Stimulated activated CD8-positive, alpha-beta memory T cell treated with anti-CD3 and anti-CD28 coated beads, Interleukin-7, amount 100 ng/mL, for 4 hours (primary cell): ENCODE measurements around the gene SUN5.

ENCODE experiments used
- DNase-seq, 2 donors: peaks; one replicate each; pipeline ENCODE4 v3.0.0-alpha.2; 2020; ENCODE audit warnings: low read depth in 2 of 2

Gene SUN5

DNA sequence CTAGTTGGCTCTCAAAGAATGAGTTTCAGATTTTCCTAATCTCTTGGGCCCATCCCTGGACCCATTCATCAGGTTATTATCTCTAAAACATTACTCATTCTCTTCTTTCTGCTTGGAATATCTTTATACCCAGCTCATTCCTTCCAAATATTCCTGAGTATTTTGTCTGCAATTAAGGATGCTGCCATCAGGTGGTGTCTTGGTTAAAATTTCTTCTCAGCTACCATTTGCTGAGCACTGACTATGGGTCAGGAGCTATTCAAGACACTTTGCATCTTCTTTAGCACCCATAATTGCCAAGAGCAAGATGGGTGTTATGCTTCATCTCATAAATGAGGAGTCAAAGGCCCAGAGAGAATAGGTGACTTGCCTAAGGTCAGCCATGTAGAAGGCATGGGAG, 8.4 kb downstream of the SUN5 start:
- no peak for DNase-seq

DNA sequence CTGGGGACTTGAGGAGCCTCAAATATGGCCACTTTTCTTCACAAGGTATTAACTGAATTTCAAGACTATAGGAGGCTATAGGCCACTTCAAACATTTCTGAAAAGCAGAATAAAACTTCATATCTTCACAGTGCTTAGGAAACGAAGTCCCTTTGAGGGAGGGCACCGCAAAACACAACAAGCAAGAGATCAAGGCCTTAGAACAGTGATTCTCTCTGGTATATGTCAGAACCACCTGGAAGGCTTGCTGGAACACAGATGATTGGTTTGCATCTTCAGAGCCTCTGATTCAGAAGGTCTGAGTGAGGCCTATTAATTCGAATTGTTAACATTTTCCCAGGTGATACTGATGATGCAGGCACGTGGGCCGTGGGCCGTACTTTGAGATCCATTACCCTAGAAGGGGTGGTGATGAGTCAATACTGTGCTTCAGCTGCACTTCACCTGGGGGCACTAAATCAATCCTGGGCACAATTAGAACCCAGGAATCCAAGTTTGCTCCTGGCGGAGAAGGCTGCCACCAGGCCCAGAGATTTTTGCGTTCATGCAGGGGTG, 10.7 kb downstream of the SUN5 start:
- peak in 1 of 2 donors; percentile 36 for DNase-seq

DNA sequence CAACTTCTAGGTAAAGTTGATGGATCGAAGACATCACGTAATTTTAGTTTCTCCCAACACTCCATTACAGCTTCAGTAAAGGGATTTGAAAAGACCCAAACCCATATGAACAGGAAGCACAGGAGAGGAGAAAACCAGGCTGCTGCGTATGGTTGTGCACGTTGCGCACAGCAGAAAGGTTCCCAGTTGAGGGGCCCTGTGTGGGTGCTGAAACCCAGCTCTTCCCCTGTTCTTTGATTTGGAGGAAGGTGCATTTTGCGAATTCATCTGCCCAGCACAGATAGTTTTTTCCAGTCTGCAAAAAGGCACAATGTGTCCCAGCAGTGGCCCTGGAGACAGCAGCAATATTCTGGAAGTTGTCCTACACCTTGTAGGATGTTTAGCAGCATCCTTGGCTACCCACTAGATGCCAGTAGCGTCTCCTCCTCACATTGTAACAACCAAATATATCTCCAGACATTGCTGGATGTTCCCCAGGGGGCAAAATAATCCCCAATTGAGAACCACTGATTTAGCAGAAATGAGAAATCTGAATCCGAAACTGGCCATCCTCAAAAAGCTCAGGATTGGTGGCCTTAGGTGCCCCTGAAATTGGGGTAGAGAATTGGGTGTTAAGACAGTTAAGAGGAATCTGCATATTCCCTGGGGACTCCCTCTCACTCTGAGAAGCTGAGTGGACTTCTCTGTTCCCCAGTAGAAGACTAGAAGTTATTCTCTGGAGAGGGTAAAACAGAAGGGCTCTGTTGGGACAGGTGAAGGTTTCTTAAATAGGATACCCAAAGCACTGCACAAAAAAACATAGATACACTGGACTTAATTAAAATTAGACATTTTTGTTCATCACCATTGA, 12.2 kb downstream of the SUN5 start:
- DNase-seq, result no peak

DNA sequence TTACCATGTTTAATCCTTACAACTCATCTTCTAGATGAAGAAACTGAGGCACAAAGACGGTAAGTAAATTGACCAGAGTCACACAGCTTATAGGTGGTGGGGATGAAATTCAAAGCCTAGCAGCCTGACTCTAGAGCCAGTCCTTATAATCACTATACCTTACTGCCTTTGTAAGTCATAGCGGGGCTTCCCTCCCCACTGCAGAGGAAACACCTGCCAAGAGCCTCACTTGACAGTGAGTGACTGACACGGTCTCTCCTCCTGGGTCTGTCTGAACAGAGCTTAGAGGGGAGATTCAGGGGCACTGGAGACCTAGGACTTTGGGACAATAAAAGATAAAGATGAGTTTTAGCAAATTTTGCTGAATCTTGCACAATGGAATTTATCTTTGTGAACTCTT, 12.8 kb downstream of the SUN5 start:
- DNase-seq, result no peak

DNA sequence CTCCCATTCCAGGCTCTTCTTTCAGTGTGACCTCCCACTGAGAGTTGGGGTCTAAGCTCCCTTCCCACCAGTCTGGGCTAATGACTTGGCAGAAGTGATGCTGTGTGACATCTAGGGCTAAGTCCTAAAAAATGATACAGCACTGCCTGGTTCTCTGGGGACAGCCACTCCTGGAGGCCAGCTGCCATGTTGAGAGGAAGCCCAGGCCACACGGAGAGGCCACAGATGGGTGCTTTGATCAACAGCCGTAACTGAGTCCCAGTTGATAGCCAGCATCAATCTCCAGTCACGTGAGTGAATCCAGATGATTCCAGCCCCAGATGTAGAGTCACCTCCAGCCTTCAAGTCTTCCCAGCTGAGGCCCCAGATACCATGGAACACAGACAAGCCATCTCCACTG, 13.8 kb downstream of the SUN5 start:
- no peak for DNase-seq

DNA sequence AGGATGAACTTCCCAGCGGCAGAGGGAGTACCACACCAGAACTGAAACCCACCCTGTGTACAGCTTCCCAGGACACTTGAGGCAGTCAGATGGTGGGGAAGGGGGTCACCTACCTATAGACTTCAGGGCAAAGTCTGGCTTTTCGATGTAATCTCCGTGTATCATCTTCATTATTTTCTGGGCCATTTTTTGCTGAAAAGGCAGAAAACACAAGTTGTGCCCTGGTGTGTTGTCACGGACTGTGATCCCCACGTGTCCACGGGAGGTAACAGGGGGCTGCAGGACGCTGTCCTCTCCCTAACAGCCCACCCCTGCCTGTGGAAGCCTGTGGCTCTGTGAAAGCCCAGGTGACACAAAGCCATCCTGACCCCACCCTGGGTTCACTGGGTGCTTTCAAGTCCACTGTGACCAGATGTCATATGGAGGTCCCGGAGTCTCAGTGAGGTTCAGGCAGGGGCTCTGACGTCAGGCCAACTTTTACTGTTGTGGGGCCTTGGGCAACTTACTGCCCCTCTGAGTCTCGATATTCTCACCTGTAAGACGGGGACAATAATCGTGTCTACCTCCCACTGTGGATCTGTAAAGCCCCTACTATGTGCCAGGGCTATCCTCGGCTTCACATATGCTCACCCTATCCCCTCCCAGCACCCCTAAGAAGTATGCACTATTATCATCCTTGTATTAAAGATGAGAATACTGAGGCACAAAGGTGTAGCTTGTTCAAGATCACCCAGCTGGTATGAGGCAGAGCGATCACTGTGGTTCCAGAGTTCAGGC, 14.5 kb downstream of the SUN5 start:
- DNase-seq, result no peak

DNA sequence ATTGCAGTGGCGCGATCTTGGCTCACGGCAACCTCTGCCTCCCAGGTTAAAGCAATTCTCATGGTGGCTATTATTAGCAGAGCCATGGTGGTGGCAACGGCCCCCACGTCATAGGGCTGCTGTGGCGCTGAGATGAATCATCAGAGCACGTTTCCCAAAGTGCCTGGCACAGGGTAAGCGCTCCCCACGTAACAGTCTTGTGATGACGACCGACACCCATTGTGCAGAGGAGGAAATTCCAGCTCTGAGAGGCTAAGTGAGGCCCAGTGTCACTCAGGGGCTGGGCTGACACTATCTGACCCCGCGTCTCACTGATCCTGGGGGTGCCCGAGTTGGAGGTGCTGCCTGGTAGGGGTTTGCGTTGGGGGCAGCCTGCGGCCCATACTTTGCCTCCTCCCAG, 16.2 kb downstream of the SUN5 start:
- DNase-seq, result no peak

DNA sequence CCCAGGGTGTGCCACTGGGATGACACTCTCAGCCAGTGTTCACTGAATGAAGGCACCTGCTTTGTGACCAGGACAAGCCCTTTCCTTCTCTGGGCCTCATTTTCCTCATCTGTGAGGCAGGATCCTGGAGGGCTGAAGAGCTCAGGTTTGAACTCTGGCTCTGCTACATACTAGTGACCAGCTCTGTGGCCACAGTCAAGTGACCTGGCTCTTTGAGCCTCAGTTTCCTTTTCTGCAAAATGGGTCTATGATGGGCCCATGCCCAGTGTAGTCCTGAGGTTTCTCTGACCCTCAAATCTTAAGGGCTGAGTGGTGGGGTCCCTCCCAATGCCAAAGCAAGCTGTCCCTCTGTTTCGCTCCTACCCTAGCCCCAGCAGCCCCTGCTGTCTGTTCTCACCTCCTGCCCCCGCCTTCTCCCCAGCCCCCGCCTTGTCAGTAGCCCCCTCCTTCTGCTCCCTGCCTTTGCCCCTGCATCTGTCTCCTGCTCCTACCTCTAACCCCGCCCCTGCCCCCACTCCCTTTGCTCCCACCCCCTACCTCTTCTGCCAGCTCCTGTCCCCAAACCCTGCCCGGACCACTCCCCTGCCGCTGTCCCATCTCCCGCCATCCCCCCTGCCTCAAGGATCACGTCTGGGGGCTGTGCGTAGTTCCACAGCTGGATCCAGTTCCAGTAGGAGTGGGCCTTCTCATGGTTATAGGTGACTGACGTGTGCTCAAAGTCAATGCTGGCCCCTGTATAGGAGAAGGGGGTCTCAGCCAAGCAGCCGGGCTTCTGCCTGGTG, 17.0 kb downstream of the SUN5 start:
- no peak for DNase-seq

DNA sequence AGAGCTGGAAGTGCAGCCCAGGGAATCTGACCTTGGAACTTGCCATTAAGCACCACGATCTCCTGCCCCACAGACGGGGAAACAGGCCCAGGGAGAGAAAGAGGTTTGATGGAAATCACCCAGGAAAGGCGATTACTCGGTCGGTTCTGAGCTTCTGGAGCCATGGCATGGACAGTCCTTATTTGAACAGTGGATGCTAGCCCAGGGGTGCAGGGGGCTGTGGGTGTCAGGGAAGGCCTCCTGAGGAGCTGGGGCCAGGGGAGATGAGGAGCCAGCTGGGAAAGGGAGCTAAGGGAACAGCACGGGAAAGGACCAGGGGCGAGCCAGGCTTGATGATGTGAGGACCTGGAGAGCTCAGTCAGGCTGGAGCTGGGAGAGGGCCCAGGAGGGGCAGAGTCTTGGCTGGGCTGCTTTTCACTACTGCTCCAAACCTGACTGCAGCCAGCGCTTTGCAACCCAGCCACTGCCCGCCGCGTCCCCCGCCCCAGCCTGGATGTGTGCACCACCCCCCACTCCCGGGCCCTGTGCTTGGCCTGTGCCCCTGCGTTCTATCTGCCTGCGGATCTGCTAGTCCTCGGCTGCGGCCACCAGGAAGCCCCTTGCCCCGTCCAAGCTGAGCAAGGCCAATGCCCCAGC, 17.8 kb downstream of the SUN5 start:
- DNase-seq, result no peak

DNA sequence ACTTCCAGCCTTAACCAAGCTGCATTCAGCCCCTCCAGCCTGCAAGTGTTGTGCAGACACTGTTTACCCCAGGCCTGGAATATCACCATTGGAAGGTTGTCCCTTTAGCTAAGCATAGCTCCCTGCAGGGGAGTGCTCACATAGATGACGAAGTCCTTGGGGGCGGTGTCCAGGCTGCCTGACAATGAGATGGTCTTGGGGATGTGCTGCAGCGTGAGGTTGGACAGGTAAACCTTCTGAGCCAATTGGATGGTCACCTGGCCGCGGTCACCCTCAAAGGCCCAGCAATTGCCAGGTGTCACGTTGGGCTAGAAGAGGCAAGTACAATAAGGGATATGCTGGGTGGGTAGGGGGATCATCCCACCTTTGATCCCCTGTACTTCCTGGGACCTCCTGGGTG, 18.6 kb downstream of the SUN5 start:
- DNase-seq, result no peak

DNA sequence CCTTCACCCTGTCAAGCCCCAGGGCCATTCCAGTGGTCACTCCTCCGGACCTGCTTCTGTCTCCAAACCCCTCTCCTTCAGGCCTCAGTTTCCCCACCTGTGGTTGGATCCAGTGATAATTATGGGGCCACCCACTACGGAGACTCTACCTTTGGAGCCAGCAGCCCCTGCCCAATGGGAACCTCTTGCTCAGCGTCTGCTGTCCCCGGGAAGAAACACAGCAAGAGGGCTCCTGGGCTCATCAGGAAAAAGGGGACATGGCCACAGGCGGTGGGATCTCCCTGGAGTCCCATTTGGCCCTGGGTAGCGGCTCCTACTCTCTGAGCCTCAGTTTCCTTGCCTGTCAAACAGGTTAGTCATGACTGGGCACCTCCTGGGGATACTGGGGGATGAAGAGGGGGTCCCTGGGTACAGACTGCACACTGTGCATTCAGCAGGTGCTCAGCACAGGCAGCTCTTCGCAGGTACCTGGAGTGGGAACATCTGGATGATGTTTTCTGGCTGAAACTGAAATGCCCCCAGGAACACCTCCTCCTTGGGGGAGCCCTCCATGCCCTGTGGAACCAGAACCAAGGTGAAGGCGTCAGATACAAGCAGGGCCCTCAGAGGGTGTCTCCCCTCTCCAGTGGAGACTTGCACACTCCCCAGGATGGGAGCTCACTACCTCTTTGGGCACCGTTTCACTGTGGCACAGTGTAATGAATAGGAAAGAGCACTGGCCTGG, 19.4 kb downstream of the SUN5 start:
- no peak for DNase-seq

DNA sequence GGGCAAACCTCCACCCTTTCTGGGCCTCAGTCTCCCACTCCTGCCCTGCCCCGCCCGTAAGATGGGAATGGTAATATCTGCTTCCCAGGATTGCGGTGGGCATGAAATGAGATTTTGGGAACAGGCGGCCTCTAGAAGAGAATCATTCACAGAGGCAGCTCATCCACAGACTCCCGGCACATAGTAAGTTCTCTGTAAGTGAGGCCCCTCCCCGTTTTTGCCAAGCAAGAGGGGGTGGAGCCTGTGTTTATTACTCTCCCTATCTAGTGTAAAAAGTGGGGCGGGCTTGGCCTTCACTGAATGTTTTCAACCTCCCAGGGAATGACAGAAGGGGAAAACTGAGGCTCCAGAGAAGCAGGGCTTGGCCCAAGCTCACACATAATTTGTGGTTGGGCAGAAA, 20.0 kb downstream of the SUN5 start:
- no peak for DNase-seq

DNA sequence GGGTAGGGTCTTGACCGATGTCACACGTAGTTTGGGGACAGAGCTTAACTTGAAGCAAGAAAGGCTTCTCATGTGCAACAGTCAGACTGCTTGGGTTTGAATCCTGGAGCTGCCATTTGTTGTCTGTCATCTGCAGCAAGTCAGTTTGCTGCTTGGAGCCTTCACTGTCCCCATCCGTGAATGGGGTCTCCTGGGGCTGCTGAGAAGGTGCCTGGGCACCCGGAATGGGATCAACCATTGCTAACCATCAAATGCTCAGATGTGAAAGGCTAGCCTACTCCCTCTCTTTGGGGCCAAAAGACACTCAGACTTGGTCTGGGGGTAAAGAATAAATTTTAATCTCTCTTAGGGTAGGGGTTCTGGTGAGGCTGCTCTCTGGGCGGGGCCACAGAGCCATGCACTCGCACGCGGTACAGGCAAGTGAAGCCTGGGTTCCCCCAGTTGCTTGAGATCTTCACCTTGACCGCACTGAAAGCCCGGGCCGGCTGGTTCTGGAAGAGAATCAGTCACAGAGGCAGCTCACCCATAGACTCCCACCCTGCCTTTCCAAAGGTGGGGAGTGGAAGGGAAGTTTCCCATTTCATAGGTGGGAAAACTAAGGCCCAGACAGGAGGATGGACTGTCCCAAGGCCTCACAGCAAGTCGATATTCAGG, 20.6 kb downstream of the SUN5 start:
- no peak for DNase-seq

DNA sequence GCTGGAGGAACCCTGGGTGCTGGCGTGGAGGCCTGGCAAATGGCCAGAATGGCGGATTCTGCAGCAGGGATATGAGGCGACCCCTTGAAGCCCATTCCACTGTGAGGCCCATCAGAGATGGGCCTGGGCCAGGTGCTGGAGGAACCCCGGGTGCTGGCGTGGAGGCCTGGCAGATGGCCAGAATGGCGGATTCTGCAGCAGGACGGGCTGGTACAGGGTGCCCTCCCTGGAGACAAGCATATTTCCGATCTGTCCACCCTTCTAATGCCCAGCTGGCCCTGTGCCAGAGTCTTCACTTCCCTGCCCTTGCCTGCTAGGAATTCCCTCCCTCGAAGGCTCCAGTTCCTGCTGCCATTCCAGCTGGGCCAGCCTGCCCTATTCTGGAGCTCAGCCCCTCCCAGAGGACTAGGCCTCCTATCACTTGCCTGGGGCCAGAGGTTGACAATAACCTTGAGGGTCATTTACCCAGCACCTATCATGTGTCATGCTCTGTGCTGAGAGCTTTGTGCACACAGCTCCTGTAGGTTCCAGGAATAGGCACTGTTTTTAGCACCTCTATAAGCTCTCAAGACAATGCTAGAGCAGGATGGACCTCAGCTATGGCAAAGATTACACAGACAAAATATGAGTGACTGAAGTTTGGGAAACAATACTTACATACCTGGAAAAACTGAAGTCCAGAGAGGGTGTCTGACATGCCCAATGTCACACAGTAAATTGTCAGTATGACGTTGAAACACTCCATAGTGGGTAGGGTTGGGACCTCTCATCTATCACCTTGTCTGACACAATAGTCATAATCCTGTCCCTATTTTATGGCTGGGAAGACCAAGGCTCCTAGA, 21.4 kb downstream of the SUN5 start:
- DNase-seq, result no peak

DNA sequence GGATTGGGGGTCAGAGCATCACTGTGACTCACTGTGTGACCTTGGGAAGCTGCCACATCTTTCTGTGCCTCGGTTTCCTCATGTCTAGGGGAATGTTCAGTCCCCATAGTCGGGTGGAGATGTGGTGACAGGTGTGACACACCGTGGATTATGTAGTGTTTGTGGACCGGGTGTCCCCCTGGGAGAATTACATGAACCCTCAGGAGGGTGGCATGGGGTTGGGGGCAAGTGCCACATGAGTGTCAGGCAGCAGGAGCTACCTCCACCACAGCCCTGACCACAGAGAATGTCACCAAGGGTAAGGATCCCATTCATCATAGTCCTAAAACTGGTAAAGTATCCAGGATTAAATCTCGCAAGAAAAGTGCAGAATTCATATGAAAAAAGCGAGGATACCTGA, 23.2 kb downstream of the SUN5 start:
- no peak for DNase-seq

DNA sequence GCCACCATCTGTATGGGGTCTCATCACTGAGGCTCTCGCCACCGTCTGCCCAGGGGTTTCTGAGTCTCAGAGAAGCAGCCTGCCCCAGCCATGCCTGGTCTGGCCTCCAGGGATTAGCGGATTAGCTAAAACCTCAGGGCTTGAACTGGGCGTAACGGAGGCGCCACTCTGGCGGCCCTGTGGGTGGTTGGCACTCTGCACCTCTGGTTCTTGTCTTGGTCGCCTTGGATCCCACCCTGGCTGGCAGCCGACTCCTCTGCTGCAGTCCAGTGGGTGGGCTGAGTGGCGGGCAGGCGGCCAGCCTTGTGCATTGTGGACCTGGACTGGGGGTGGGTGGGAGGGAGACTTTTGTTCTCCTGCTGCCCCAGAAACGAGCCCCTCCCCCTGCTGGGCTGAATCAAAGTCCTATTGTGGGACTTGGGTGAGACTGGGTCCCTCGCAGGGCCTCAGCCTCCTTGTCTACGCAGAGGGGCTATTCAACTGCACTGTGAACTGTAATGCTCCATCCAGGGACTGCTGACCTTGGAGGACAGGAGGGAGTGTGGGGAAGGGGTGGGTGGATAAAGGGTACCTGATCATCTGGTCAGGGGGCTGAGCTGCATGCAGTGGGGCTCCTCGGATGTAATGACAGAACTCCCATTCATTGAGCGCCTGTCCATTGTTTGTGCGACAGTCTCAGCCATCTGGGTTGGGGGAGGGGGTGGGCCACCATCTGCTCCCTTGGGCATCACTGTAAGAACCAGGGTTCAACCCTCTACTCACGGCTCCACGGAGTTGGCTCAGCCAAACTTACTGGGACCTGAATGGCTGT, 23.9 kb downstream of the SUN5 start:
- no peak for DNase-seq

DNA sequence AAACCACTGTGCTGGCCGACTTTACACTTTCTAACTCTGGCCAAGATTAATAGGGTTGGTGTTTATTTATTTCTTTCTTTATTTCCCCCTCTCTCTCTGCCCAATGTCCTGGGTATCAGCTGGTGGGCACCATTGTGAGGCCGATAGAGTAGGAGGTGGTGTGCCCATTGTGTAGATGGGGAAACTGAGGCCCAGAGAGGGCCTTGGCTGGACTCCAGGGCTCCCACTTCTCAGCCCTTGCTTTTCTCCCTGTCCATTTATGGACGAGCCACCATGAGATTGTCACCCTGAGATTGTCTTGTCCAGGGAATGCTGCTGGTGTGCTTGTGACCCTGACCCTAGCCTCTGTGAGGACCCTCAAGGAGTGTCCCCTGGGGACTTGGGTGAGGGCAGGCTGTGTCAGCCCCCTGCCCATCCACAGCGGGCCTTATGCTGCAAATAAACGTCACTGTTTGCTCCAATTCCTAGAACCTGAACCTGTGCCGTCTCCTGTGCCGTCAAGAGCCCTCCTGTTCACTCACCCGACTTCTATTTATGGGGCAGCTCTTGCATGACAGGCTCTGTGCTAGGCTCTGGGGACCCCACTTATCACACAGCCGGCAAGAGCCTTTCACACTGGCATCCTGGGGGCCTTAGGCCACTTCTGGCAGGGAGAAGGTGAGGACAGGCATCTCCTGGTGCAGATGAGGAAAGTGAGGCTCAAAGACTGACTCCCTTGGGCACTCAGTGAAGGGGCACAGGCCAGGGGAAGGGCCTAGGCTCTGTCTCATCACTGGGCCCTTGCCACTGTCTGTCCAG, 24.8 kb downstream of the SUN5 start:
- no peak for DNase-seq

DNA sequence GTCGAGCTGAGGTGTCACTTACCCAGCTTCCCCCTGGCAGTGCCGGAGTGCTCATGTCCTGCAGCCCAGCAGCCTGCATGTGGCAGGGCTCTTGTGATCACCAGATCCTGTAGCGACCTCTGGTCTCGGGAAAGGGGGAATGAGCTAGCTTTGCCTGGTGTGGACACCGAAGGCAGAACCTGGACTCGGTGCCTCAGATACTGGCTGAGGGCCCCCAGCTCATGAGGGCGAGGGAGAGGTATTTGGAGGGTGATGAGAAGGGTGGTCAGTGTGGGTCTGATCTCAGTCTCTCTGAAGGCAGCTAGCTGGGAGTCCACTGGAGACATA, 26.3 kb downstream of the SUN5 start:
- no peak for DNase-seq
